RPMI7951 (cell line): ENCODE results near the gene OR13C9. TPM values are rescaled to one million over a fixed set of nuclear protein-coding genes. Genes with fewer than 3 reads are reported as not detected.

Experiments used
- total RNA-seq: library from RNA; depleted of rRNA; stranded (reverse); fragments of >200 nt; shearing (Covaris generic); gene quantifications from 2 replicates; pipeline ENCODE4 v1.2.3, GENCODE V29; 2014; rRNA removed

The OR13C9 gene
- total RNA-seq, 1 experiment from 2014 or later, result not detected

Other genes starting within 250 kb of the OR13C9 start
- gene OR13F1, start 113.9 kb downstream of the OR13C9 start, total RNA-seq, result not detected in 2 replicates
- not detected in 2 replicates for gene OR13C4, start 91.0 kb downstream of the OR13C9 start, total RNA-seq
- gene OR13C3, start 81.3 kb downstream of the OR13C9 start, total RNA-seq, result not detected in 2 replicates
- not detected in 2 replicates for gene OR13C8, start 49.0 kb downstream of the OR13C9 start, total RNA-seq
- gene OR13C5, start 18.8 kb downstream of the OR13C9 start, total RNA-seq, result not detected in 2 replicates
- gene OR13C2, start 12.6 kb downstream of the OR13C9 start, total RNA-seq, result not detected in 2 replicates
- not detected in 2 replicates for gene OR13D1, start 76.3 kb upstream of the OR13C9 start, total RNA-seq
- 76.8 and 93.5 TPM in 2 replicates for gene NIPSNAP3A, start 129.5 kb upstream of the OR13C9 start, total RNA-seq
- gene NIPSNAP3B, start 145.9 kb upstream of the OR13C9 start, total RNA-seq, result 2.1 and 2.6 TPM in 2 replicates